ENCODE measurements around the gene FAM161A.

GRCh38 chr2:61854564-61855317 is 881 bp upstream of the FAM161A start:
- peak; percentile 81 for TF ChIP-seq POLR2AphosphoS5 (IDR thresholded peaks at IDR 0.05; ENCODE audit: low read depth)
- no peak for TF ChIP-seq CTCF (IDR thresholded peaks at IDR 0.05; ENCODE audit: insufficient read depth, low read length)
- TF ChIP-seq GABPA (IDR thresholded peaks at IDR 0.05; ENCODE audit: low read depth): no peak
- no peak for TF ChIP-seq REST (IDR thresholded peaks at IDR 0.05; ENCODE audit: insufficient replicate concordance, low read depth)
